NCI-H1105 treated with DMSO at 0.1 percent for 48 hours (cell line): ENCODE measurements around the gene DDX3X.
A peak's percentile ranks its signal among the peaks of the same experiment; 100 is the strongest.
"Not testable (repeated sequence)": the region's sequence is repeated elsewhere in the genome, so short reads cannot be mapped to it uniquely, and the experiment has no call there.

ENCODE experiments used
- DNase-seq: peaks from one replicate; lab custom pipeline; 2025; lab: John Stamatoyannopoulos, UW

Gene DDX3X

DNA sequence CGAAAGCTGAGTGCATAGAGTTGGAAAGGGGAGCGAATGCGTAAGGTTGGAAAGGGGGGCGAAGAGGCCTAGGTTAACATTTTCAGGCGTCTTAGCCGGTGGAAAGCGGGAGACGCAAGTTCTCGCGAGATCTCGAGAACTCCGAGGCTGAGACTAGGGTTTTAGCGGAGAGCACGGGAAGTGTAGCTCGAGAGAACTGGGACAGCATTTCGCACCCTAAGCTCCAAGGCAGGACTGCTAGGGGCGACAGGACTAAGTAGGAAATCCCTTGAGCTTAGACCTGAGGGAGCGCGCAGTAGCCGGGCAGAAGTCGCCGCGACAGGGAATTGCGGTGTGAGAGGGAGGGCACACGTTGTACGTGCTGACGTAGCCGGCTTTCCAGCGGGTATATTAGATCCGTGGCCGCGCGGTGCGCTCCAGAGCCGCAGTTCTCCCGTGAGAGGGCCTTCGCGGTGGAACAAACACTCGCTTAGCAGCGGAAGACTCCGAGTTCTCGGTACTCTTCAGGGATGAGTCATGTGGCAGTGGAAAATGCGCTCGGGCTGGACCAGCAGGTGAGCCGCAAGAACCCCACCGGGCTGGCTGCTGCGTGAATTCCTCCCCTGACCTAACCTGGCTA is at the start of gene DDX3X:
Gene DDX3X, plus strand, starts transcription at position 419 of the 619 bp plus-strand sequence. Its CDS starts 91 bp downstream, at position 510.
- peak; percentile 82 for DNase-seq

DNA sequence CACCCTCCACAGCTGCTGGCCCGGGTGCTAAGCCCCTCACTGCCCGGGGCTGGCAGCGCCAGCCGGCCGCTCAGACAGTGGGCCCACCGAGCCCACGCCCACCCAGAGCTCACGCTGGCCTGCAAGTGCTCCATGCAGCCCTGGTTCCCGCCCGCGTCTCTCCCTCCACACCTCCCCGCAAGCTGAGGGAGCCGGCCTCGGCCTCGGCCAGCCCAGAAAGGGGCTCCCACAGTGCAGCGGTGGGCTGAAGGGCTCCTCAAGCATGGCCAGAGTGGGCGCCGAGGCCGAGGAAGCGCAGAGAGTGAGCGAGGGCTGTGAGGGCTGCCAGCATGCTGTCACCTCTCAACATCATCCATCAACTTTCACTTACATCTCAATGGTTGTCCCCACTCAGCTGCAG is 48.0 kb upstream of the DDX3X start:
- not testable (repeated sequence) for DNase-seq

DNA sequence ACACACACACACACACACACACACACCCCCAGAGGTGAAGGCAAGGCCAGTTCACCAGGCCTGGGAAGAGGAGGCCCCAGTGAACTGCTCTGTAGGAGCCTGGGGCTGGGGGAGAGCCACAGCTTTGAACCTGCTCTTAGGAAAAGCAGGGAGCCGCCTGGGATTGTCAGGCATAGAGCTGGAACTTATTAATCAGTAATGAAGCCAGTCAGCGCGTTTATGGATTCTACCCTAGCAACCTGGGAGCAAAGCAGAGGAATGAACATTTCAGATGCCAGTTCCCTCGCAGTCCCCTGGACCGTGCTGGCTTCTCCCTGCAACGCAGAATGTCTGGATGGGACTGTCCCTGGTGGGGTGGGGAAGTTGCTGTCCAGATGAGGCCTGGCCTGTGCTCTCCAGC is 45.3 kb upstream of the DDX3X start:
- DNase-seq, result no peak

DNA sequence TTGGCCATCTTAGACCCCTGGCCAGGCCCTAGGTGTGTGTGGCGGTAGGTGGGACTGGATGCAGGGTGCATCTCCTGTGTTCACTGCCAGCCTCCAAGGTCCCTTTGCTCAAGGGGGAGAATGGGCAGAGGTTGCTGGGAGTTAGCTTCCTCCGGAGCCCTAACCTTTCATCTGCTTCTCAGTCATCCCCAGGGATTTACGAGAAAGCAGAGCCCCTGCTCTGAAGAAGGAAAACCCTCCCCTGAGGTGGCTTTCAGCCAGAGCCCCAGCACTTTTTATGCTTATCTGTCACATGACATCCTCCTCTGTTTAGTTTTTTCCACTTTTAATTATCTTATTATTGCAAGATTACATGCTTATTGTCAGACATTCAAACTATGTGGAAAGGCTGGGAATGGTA is 44.9 kb upstream of the DDX3X start:
- no peak for DNase-seq

DNA sequence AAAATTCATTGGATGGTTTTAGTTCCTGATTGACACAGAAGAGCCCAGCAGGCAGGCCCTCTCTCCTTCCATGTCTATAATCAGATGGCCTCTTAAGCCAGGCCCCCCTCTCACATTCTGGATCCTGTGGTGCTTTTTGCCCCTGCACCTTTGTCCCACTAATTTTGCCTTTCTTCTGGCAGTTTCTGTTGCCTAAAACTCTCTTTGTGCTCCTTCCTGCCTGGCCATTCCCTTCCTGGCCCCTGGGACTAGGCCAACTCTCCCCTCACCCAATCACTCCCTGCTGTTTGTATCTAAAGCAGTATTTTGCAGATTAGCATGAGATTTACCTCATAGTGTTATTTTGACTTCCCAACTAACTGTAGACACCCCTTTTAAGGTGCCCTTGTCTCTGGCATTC is 42.7 kb upstream of the DDX3X start:
- DNase-seq, result no peak

DNA sequence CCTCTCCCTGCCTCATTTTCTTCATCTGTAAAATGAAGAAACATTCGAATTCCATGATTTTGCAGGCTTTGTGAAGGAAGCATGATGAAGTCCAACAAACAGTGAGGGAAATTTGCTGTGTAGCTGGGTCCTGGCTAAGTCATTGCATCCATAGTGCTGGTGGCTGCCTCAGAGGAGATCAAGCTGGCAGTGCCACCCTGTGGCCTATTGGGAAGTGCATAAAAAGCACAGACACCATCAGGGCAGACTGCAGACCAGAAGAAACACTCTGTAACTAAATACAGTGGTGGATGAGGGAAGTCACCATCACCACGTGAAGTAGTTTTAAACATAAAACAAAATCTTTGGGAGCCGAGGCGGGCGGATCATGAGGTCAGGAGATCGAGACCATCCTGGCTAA is 40.7 kb upstream of the DDX3X start:
- DNase-seq, result no peak

DNA sequence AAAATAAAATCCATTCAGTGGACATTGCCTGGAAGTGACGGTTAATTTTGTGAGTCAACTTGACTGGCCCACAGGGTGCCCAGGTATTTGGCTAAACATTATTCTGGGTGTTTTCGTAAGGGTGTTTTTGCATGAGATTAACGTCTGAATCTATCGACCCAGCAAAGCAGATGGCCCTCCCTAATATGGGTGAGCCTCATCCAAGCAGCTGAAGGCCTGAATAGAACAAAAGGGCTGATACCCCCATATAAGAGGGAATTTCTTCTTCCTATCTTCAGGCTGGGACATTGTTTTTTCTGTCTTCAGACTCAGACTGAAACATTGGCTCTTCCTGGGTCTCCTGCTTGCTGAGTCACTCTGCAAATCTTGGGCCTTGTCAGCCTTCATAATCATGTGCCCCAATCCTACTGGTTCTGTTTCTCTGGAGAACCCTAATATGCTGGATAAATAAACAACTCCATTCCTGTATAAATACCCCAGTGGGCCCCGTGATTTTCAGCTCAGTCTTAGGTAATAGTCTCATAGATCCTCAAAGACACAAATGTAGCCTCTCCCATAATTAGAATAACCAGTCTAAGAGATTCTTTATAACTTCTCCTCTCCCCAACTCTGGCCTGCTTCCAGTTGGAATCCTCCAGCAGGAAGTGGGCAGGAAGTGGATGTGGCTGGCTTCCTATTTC is 33.1 kb upstream of the DDX3X start:
- no peak for DNase-seq

DNA sequence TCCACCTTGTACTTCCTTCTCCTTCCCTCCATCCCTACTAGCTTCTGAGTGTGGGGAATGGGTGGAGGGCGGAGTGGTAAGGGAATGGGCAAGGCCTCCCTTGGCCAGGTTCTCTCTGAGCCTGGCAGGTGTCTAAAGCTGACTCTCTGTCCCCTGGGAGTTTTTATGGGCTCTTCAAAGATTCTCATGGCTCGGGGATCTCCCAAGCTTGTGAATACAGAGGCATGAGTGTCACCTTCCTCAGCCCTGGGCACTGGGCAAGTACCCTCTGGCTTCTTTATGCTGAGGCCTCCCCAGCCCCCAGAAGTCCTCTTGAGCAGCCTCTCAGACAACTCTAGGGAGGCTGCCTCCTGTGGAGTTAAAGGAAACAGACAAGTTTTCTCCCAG is 32.5 kb upstream of the DDX3X start:
- no peak for DNase-seq

DNA sequence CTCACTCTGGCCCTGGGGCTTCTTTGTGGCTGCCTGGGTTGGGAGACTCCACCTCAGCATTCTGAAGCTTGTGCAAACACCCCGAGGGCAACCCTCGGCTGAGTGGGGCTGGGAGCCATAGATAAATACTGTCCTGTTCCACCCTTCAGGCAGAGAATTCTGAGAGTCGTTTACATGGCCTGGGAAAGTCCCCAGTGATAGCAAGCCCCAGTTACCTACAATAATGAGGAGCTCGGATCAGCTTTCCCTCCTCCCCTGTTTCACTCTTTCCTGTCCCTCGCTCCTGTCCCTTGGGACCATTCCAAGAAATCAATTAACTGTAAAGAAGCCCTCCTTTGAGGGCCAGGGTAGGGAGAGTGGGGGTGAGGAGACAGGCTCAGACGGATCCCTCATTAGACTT is 31.6 kb upstream of the DDX3X start:
- peak; percentile 35 for DNase-seq

DNA sequence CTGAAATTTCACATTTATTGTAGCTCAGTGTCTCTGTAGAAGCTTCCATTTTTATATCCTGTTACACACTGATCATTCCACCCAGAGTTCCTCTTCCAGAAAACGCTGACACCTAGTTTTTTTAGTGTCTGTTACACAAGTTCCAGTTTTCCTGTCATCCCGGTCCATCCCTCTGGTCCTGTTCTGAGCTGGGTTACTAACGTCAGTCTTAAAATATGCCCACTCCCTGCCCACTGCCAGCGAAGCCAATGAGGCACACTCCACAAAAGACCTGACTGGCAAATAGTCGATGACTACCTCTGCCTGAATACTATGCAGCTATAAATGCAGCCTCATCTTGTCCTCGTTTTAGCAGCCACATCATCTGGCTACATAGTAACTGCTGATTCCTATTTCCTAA is 30.9 kb upstream of the DDX3X start:
- no peak for DNase-seq

DNA sequence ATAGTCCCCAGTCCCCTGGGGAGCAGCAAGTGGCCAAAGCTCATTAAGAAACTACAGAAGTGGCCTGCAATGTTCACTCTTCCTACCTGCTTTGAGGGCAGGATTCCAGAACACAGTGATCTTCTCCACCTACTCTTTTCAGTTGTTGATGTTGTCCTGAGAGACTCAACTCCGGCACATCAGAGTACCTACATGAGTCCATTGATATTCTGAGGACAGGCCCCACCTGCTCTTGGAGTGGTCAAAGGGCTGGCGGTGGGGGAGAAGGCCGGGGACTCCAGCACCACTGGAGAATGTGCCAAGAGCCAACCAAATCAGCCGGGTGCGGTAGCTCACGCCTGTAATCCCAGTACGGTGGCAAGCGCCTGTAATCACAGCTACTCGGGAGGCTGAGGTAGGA is 29.8 kb upstream of the DDX3X start:
- no peak for DNase-seq

DNA sequence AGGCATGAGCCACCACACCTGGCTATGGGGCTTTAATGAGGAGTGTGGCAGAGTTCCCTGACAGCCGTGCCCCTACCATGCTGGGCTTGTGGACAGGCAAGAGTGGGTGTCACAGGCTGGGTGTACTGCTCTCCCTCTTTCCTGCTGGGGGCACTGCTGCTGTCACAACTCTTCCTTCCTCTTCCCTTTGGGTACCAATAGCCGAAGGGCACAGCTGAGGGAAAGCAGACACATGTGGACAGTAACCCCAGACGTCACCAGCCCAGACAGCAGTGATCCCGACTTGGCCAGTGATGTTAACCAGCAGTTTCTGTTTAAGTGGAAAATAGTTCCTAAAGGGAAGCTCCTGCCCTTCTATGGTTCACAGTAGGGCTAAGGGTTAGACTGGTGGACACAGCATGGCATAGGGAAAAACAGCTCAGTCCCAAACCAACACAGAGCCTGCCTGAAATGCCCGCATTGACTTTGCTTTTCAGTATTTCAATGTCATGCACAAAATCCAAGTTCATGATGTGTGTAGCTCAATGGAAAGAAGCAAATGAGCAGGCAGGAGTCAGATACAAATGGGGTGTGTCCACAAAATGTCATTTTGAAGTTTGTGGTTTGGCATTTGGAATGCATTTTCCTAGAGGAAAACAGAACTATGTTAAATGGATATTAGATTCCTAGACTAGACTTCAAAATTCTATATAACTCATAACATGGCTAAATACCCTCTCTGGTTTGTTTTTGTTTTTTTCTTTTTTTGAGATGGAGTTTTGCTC is 24.9 kb upstream of the DDX3X start:
- no peak for DNase-seq

DNA sequence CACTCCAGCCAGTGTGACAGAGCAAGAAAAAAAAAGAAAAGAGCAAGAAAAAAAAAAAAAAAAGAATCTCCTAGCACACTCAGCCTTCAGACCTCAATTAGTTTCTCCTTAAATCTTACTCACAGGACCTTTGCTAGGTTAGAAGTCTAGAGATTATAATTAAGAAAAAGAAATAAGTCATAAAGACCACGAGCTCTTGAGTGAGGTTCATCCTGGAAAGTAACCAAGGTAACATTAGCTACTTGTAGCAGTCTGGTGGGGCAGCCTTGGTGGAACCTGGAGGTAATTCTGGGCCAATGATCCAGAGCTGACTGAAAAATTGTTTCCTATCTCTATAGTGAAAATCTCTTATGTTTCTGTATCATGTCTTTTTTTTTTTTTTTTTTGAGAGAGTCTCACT is 21.2 kb upstream of the DDX3X start:
- no peak for DNase-seq

DNA sequence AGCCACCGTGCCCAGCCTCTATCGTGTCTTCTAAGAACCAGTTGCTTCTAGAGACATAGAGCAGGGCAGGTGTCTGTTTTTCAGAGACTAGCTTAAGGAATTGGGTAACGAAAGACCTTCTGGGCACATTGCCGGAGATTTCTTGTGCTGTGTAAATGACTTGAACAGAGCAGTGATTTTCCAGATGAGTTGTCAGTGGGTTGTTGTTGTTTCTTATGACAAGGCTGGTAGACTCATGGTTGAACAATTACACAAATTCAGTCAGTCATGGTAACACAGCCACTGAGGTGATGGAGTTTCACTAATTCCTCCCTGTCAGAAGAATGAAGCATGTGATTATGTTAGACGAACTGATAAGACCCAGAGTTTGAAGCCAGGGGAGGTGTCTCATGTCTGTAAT is 20.5 kb upstream of the DDX3X start:
- DNase-seq, result no peak

DNA sequence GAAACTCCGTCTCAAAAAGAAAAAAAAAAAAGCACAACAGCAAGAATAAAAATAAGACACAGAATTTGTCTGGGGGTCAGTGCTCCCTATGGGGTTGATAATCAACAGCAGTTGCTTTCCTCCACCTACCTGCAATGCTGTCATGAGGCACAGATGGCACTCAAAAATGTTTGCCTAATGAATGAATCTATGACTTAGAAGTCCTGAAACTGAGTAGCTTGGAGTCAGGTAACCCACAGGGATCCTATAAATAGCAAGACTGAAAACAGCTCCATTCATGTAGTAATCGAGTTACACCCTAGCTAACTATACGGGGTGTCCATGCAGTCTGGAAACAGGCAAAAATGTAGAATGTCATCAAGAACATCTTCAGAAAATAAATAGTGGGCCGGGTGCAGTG is 19.8 kb upstream of the DDX3X start:
- no peak for DNase-seq

DNA sequence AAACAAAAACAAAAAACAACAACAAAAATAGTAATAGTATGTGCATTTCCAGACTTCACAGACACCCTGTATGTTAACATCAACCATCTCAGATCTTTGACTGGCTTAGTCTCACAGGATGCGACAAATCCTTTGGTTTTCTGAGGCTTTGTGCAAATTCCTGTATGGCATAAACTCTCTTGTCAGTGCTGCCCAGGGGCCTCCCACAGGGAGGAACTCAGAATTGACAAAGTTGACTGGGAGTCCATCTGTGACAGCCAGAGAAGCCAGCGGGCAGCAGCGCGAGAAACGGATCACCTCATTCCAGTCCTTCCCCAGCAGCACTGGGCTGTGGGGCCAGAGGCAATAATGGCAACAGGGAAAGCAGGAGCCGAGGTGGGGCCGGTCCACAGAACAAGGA is 19.1 kb upstream of the DDX3X start:
- DNase-seq, result no peak

DNA sequence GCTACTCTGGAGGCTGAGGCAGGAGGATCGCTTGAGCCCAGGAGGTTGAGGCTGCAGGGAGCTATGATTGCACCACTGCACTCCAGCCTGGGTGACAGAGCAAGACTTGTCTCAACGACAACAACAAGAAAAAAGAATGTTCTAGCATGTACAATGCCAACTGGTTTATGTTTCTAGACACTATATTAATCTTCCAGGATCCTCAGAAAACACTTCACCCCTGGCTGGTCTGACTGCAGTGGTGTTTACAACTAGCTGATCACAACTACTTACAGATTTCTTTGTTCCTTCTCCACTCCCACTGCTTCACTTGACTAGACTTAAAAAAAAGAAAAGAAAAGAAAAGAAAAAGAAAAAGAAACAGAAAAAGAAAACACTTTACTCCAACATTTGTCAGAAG is 17.7 kb upstream of the DDX3X start:
- not testable (repeated sequence) for DNase-seq

DNA sequence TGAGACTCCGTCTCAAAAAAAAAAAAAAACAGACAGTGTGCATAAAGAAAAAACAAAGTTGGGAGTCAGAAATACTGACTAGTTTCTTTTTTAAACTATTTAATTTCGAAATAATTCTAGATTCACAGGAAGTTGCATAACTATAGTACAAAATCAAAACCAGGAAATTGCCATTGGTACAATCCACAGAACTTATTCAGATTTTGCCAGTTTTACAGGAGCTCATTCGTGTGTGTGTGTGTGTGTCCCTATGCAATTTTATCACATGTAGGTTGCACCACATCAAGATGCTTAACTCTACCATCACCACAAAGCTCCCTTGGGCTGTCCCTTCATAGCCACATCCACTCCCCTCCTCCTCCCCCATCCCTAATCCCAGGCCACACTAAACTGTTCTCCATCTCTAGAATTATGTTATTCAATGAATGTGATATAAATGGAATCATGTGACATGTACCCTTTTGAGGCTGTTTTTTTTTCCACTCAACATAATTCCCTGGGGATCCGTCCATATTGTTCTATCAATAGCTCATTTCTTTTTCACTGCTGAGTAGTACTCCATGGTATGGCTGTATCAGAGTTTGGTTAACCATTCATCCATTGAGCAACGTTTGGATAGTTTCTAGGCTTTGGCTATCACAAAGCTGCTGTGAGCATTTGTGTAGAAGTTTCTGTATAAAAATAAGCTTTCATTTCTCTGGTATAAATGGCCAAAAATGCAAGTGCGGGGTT is 16.3 kb upstream of the DDX3X start:
- no peak for DNase-seq

DNA sequence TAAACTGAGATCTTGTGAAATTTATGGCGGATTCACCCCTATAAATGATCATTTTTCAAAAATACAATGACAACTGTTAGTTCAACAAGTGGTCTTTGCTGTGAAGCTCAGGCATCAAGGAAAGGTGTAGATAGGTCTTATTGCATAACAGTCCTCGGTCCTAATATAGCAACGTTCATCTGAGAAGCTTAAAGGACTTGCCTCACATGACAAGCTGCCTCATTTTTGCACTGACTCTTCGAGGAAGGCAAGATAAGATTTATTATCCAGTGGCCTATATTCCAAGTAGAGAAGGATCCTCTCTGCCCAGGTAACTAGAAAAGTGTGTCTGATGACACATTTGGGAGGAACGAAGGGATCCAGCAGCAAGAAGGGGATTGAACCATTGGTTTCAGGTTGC is 13.6 kb upstream of the DDX3X start:
- DNase-seq, result no peak

DNA sequence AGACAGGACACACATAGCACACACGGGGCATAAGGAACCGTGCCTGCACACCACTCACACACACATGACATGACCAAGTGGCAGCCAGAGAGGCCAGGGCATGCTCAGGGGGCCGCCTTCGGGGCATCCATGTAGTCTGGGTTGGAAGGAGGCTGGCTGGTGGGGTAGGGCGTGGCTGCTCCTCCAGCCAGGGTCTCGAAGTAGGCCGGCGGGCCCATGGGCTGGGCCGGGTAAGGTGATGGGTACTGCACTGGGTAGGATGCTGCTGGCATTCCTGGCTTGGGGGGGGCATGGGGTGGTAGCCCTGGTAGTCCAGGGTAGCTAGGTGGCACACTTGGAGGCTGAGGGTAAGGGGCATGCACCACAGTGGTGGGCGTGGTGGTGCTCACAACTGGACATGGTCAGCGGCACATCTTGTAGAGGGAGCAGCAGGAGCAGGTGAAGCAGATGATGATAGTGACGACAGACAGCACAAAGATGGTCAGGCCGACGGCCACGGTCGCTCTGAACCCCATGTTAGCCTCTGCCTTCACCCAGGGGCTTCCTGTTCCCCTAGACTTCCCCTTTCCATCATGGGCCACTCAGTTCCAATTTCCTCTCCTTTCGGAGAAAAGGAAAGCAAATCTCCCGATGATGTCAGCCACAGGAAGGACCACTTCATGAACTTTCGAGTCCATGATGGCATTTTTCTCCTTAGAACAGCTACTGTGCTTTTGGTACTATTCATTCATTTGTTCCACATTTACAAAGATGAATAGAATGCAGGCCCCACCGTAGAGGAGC is 10.9 kb upstream of the DDX3X start:
- no peak for DNase-seq

DNA sequence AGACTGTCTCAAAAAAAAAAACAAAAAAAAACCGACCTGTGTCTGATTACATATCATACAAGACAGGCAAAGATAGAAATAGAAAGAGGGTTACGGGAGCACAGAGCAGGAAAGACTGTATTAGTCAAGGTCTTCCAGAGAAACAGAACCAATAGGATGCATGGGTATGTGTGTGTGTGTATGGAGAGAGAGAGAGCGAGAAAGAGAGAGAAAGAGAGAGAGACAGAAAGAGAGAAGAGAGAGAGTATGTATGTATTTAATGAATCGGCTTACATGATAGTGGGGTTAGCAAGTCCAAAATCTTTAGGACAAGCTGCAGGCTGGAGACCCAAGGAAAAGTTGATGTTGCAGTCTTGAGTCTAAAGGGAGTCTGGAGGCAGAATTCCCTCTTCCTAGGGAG is 7.5 kb upstream of the DDX3X start:
- no peak for DNase-seq

DNA sequence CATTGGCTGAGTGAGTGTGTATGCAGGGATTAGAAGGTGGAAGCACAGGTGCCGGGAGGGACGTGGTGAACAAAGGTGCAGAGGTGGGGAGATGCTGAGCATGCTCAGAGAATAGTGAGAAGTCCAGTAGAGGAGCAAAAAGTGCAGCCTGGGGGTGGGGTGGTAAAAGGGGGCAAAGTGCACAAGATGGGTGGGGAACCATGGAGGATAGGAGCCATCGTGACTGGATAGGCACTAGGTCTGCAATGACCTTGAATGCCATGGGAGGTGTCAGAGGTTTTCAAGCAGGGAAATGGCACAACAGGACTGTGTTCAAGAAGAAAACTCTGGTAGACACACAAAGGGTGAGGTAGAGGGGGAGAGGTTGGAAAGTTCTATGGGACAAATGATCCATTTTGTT is 6.6 kb upstream of the DDX3X start:
- no peak for DNase-seq
